Mesothelial cell of epicardium (in vitro differentiated cells): ENCODE data around the gene KREMEN1. TPM values are rescaled to one million over a fixed set of nuclear protein-coding genes. Genes with fewer than 3 reads are reported as not detected.

Experiments used
- DNase-seq, 2 experiments: peaks; one replicate each; pipeline ENCODE4 v3.0.0; 2021; ENCODE audit warnings: low spot score in 2 of 2; ENCODE audit not compliant: unreplicated experiment in 2 of 2
- H3K27ac Mint-ChIP-seq: 2 replicates; pipeline ENCODE4 v1.8.0; 2021; ENCODE audit warnings: mixed read lengths
- H3K27me3 Mint-ChIP-seq: 2 replicates; pipeline ENCODE4 v1.8.0; 2021; ENCODE audit warnings: low read depth, mixed read lengths
- H3K36me3 Mint-ChIP-seq: 2 replicates; pipeline ENCODE4 v1.8.0; 2021; ENCODE audit warnings: mixed read lengths
- H3K4me1 Mint-ChIP-seq: 2 replicates; pipeline ENCODE4 v1.8.0; 2021; ENCODE audit warnings: mixed read lengths
- H3K4me3 Mint-ChIP-seq: 2 replicates; pipeline ENCODE4 v1.8.0; 2021; ENCODE audit warnings: mild to moderate bottlenecking, moderate library complexity, mixed read lengths
- H3K9me3 Mint-ChIP-seq: 2 replicates; pipeline ENCODE4 v1.8.0; 2021; ENCODE audit warnings: mixed read lengths
- CTCF ChIP-seq: fragments of 200-600 bp; sonication (generic); IDR thresholded peaks from one replicate; pipeline ENCODE4 v1.5.0; 2021; ENCODE audit warnings: antibody characterized with exemption; ENCODE audit not compliant: unreplicated experiment
- total RNA-seq: library from RNA; stranded (reverse); gene quantifications from 3 replicates; pipeline ENCODE4 v1.2.1, GENCODE V29; 2021

The KREMEN1 gene
- total RNA-seq, 1 donor from 2014 or later = 24.4 TPM

- no peak for TF ChIP-seq CTCF
- Mint-ChIP-seq H3K4me3 (peak overlapping the region; percentile 72), H3K4me1 (peaks cover 52% of the 10 kb centered on the region), H3K36me3 (peaks cover 5% of the 10 kb centered on the region), H3K27ac (peak overlapping the region; percentile 100), H3K27me3 (no peaks in the 10 kb centered on the region), H3K9me3 (no peaks in the 10 kb centered on the region)
- DNase-seq = no peak
Observed at GRCh38 chr22:29030016-29030617, 42.7 kb upstream of the KREMEN1 start.

- TF ChIP-seq CTCF = no peak
- H3K36me3 Mint-ChIP-seq = peaks cover 1% of the 10 kb centered on the region
- peaks cover 52% of the 10 kb centered on the region for H3K4me1 Mint-ChIP-seq
- H3K27ac Mint-ChIP-seq = peak overlapping the region; percentile 100
- no peaks in the 10 kb centered on the region for H3K9me3 Mint-ChIP-seq
- peak overlapping the region; percentile 72 for H3K4me3 Mint-ChIP-seq
- DNase-seq = peak; percentile 59 to 78
- no peaks in the 10 kb centered on the region for H3K27me3 Mint-ChIP-seq
Observed at GRCh38 chr22:29030618-29031226, 42.1 kb upstream of the KREMEN1 start.

GRCh38 chr22:29031227-29032011 lies 41.4 kb upstream of the KREMEN1 start:
- Mint-ChIP-seq H3K9me3 (no peaks in the 10 kb centered on the region), H3K27ac (peak overlapping the region; percentile 100), H3K36me3 (no peaks in the 10 kb centered on the region), H3K27me3 (no peaks in the 10 kb centered on the region), H3K4me3 (peak overlapping the region; percentile 72), H3K4me1 (peaks cover 52% of the 10 kb centered on the region)
- peak; percentile 42 for TF ChIP-seq CTCF
- peak in 1 of 2 experiments; percentile 45 for DNase-seq

- peaks cover 52% of the 10 kb centered on the region for H3K4me1 Mint-ChIP-seq
- DNase-seq = no peak
- TF ChIP-seq CTCF = no peak
- H3K4me3 Mint-ChIP-seq = no peak overlapping the region
- no peaks in the 10 kb centered on the region for H3K9me3 Mint-ChIP-seq
- no peaks in the 10 kb centered on the region for H3K36me3 Mint-ChIP-seq
- H3K27me3 Mint-ChIP-seq = no peaks in the 10 kb centered on the region
- H3K27ac Mint-ChIP-seq = peak overlapping the region; percentile 100
Observed at GRCh38 chr22:29032014-29032475, 40.8 kb upstream of the KREMEN1 start.

GRCh38 chr22:29032584-29032983 lies 40.3 kb upstream of the KREMEN1 start:
- TF ChIP-seq CTCF = no peak
- peak overlapping the region; percentile 100 for H3K27ac Mint-ChIP-seq
- peaks cover 52% of the 10 kb centered on the region for H3K4me1 Mint-ChIP-seq
- H3K36me3 Mint-ChIP-seq = no peaks in the 10 kb centered on the region
- H3K4me3 Mint-ChIP-seq = no peak overlapping the region
- H3K27me3 Mint-ChIP-seq = no peaks in the 10 kb centered on the region
- no peaks in the 10 kb centered on the region for H3K9me3 Mint-ChIP-seq
- no peak for DNase-seq
